ENCODE results near the gene DLGAP4.

Gene DLGAP4

DNA sequence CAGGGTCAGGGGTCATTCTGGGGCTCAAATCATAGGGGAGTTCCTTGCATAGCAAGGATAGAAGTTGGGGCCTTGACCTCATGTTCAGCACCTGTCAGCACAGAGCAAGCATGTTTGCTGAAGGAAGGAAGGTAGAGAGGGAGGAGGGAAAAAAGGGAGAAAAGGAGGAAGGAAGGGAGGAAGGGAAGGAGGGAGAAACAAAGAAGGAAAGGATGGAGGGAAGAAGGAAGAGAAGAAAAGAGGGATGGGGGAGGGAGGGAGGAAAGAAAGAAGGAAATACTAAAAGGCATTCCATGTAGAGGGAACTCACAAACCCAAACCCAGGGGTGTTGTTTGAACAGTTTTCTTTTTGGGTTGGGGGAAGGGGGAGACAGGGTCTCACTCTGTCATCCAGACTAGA, 80.1 kb downstream of the DLGAP4 start:
- no peak for DNase-seq

DNA sequence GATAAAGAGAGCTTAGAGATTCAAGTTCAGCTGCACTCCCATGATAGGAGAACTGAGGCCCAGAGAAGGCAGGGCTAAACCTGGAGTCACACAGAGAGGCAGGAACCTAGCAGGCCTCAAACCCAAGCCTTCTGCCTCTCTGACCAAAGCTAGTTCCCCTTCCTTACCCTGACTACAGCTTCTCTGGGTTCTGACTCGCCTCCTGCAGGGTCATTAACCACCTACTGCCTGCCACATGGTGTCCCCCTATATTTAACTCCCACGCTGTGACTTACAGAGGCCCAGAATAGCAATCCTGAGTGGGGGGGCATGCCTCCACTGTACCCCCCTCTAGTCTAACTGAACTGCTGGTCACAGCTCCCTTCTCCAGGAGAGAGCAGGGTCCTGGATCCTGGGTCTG, 84.1 kb downstream of the DLGAP4 start:
- DNase-seq: no peak

DNA sequence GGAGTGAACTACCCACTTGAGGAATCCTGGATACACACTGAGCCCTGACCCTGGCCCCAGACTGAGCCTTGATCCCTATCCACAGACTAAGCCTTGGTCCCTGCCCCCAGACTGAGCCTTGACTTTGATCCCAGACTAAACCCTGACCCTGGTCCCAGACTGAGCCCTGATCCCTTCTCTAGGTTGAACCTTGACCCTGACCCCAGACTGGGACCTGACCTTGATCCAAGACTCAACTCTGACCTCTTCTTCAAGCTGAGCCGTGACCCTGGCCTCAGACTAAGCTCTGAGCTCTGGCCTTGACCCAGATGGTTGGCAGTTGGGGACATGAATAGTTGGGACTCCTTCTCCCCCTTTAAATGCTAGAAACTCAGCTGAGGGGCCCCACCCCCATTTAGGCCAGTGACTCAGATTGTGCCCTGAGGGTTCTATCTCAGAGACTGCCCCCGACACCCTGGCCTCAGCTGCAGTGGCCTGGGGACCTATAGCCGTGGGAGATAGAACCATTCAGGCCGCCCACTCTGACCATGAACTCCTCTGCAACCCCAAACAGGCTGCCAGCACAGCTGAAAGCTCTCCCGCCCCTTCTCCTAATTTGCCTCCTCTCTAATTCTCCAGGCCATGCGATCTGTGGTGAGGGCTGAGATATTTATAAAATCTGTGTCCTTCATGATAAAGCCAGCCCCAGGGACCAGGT, 84.7 kb downstream of the DLGAP4 start:
- DNase-seq: no peak

DNA sequence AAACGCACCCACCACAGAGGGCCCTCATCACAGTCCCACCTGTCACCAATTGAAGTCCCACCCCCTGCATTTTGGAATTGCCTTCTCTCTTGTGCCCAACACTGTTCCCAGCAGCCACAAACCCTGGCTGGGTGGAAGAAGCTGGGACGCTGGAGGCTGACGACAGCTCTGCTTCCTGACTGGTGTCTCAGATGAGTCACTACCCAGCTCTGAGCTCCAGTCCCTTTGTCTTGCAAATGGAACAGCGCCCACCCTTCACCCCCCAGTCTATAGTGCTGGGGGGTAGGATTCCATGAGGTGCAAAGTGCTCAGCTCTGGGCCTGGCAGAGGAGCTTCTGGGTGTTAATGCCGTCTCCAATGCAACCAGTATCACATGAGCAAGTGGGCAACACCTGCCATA, 85.3 kb downstream of the DLGAP4 start:
- DNase-seq: no peak

DNA sequence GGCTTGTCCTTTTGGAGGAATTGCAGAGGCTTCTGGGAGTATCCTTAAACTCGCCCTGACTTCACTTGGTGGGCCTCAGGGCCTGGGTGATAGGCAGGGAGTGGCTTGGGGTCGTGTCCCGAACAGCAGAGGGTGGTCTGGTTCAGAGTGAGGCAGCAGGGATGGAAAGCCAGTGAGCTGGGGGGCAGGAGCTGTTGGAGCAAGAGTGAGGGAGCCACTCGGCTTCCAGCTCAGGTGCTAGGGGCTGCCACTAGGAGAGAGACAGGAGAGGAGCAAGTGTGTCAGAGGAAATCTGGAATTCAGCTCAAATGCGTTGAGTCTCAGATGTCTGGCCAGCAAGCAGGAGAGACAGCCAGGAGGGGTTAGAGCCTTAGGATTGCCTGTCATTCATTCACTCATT, 85.8 kb downstream of the DLGAP4 start:
- no peak for DNase-seq

GRCh38 chr20:36392989-36393388, 86.8 kb downstream of the DLGAP4 start:
- no peak for DNase-seq

- no peak for DNase-seq
Observed at GRCh38 chr20:36394340-36394965, 88.3 kb downstream of the DLGAP4 start.

DNA sequence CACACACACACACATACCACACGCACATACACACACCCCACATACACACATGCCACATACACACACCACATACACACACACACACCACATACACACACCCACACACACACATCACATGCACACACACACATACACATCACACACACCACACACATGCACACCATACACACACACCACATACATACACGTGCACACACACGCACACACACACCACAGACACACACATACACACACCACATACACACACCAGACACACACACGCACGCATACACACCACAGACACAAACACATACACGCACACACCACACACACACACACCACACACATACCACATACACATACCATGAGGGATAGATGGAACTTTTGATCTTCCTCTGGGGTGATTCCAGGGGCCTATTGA, 90.2 kb downstream of the DLGAP4 start:
- DNase-seq: no peak

DNA sequence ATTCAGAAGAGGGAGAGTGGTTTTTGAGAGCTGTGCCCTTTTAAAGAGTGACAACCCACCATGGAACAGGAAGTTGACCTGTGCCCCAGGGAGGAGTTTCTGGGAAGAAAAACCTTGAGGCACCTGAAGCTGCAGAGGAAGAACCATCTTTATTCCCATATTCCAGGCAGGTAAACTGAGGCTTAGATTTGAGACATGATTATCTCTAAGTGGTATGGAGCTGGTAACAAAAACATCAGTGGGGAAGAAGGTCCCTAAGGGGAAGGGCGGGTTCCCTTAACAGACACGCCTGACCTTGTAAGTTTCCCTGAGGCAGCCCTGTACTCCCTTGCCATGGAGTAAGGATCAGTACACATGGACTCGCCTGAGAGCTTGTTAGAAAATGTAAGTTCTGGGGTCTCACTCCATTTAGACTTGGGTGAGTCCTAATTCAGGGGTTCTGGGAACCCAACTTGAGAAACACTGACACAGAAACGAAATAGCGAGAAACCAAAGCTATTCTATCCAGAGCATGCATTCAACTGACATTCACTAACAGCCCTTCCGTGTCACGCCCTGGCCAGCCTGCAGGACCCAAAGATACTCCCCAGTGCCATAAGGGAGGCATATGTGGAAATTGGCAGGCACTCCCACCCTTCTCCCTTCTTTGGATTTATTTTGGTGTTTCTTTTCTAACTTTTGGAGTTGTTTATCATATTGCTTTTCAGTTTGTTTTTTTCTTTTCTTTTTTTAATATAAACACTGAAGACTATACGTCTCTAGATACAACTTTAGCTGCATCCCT, 90.9 kb downstream of the DLGAP4 start:
- no peak for DNase-seq

DNA sequence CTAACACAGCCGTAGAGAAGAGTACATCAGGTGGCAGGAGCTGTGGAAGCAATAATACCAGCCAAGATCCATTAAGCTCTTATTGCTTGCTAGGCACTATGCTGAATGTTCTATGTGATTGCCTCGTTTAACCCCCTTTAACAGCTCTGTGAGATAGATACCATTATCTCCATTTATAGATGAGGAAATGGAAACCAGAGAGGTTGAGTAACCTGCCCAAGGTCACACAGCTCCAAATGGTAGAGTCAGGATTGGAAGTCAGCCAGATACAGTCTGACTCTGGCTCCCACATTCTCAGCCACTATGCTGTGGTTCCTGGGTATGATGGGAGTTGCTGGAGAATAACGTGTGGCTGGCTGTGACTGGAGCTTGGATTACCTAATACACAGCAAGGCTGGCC, 92.4 kb downstream of the DLGAP4 start:
- no peak for DNase-seq

- DNase-seq: peak; percentile 15
Observed at GRCh38 chr20:36399147-36399968, 93.2 kb downstream of the DLGAP4 start.

DNA sequence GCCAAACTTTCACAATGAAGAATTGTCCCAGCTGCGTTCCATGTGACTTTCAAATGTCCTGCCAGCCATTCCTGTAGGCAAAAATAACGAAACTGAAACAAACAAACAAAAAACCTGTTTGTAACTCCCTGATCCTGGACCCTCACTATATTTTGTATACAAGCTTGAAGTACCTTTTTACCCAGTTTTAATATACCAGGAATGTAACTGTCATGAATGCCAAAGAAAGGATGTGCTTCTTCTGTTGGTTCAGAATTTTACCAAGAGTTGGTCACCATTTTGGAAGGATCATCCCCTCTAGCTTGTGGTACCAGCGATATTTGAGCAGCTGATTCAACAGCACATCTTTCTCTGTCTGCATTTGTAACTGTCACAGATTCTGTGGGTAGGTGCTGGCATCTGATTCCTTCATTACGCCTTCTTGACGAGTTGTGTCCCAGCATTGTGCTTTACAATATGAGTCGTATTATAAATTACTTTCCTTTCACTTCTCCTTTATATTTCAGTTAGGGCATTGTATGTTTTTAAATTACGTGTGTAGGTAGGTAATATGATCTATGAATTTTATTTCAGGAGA, 93.9 kb downstream of the DLGAP4 start:
- DNase-seq: no peak

- DNase-seq: no peak
Observed at GRCh38 chr20:36400909-36401735, 95.0 kb downstream of the DLGAP4 start.

GRCh38 chr20:36402708-36403107, 96.6 kb downstream of the DLGAP4 start:
- no peak for DNase-seq

- no peak for DNase-seq
Observed at GRCh38 chr20:36404435-36404978, 98.4 kb downstream of the DLGAP4 start.

GRCh38 chr20:36405255-36405654, 99.1 kb downstream of the DLGAP4 start:
- no peak for DNase-seq

DNA sequence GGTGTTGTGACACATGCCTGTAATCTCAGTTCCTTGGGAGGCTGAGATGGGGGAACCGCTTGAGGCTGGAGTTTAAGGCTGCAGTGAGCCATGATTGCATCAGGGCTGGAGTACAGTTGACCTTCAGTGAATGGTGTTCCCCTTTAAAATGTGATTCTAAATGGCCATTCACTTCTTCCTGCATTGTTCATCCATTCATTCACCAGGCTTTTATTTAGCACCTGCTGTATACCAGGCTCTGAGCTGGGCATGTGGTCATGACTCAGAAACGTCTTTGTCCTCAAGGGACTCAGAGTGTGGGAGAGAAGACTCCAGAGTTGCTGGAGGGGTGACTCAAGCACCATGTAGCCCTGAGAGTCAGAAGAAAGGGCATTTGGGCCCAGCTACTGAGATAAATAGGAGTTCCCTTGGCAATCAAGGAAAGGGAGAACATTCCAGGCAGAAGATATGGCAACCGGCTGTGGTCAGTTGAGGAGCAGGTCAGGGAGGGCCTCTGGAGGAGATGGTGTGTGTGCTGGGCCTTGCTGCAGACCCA, 101.1 kb downstream of the DLGAP4 start:
- no peak for DNase-seq

DNA sequence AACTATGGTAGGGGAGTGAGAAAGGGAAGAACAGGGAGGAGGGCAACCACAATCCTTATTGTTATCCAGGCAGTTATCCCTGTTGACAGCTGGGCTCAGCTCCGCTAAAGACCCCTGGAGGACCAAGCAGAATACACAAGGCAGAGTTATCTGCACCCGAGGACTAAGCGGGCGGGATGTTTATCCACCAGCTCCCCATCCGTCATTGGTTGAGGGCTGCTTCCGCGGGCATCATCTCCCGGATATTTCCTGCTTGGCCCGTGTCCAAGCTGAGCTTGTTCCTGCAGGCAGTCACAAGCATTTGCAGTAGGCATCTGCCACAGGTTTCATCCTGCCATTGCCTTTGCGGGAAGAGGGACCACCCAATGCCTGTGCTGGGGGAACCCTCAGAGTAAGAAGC, 102.1 kb downstream of the DLGAP4 start:
- DNase-seq: no peak

- DNase-seq: no peak
Observed at GRCh38 chr20:36411861-36412454, 105.8 kb downstream of the DLGAP4 start.

- no peak for DNase-seq
Observed at GRCh38 chr20:36415475-36416002, 109.4 kb downstream of the DLGAP4 start.

DNA sequence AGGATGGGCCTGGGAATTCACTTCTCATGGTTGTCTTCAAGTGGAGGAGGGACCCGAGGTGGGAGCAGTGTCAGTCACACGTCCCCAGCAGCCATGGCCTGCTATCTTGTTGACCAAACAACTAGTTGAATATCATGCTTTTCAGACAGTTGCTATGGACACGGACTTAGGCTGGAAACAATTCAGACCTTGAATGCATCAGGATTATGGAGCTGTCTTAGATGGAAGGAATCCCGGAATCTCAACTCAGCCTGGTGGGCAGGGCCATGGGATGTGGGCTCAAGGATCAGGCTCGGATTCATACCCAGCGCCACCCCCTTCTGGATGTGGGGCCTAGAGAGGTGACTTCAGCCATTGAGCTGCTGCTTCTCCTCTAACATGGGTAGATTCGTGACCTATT, 112.6 kb downstream of the DLGAP4 start:
- DNase-seq: no peak
